Measurements from ENCODE around the gene REC114.

The REC114 gene

DNA sequence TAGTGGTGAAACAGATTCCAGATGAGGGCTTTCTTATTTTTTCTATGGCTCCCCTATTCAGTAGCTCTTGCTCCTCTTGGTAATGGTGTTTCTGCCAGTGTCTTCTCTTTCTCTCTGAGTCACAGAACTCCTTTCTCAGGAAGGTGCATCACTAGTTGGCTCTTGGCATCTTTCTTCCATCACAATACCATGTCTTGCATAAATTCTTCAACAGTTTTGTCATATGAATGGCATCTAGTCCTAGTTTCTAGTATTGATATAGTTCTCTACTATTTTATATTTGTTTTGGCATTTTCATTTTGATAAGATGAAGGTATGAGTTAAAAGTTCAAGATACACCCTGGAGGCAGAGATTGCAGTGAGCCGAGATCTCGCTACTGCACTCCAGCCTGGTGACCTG lies 51.0 kb downstream of the REC114 start:
- Histone ChIP-seq H3K36me3 (no peaks in the 10 kb centered on the region), H3K4me3 (ENCODE audit: low read depth in 1 of 2, low read length in 1 of 2) (no peak overlapping the region), H3K27ac (no peak overlapping the region), H3K4me1 (ENCODE audit: control insufficient read depth in 1 of 2, insufficient read depth in 1 of 2, low read depth in 1 of 2, low read length in 1 of 2) (no peaks in the 10 kb centered on the region), H3K27me3 (peaks cover 82% of the 10 kb centered on the region), H3K9me3 (no peaks in the 10 kb centered on the region)
- TF ChIP-seq, protein P1, sequence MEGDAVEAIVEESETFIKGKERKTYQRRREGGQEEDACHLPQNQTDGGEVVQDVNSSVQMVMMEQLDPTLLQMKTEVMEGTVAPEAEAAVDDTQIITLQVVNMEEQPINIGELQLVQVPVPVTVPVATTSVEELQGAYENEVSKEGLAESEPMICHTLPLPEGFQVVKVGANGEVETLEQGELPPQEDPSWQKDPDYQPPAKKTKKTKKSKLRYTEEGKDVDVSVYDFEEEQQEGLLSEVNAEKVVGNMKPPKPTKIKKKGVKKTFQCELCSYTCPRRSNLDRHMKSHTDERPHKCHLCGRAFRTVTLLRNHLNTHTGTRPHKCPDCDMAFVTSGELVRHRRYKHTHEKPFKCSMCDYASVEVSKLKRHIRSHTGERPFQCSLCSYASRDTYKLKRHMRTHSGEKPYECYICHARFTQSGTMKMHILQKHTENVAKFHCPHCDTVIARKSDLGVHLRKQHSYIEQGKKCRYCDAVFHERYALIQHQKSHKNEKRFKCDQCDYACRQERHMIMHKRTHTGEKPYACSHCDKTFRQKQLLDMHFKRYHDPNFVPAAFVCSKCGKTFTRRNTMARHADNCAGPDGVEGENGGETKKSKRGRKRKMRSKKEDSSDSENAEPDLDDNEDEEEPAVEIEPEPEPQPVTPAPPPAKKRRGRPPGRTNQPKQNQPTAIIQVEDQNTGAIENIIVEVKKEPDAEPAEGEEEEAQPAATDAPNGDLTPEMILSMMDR (IDR thresholded peaks at IDR 0.05) = no peak

DNA sequence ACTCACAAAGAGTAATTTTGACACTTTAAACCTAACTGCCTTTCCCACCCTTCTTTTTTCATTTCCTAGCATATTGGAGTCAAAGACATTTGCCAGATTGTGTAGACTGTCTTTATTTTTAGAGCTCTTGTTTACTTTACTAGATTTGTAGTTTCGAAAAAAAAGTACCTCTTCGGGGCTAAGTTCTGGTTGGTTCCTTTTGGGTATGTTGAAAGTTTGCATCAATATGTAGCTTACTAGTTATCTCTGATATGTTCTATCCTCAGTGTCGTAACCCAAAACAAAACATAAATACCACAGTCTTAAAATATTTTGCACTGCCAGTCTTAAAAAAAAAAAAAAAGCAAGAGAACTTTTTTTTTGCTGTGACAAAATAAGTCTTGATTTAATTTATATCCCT lies 52.2 kb downstream of the REC114 start:
- Histone ChIP-seq H3K27ac (no peak overlapping the region), H3K36me3 (no peaks in the 10 kb centered on the region), H3K4me1 (ENCODE audit: control insufficient read depth in 1 of 2, insufficient read depth in 1 of 2, low read depth in 1 of 2, low read length in 1 of 2) (no peaks in the 10 kb centered on the region), H3K9me3 (no peaks in the 10 kb centered on the region), H3K27me3 (peaks cover 87% of the 10 kb centered on the region), H3K4me3 (ENCODE audit: low read depth in 1 of 2, low read length in 1 of 2) (no peak overlapping the region)
- TF ChIP-seq, protein P1 (IDR thresholded peaks at IDR 0.05) = no peak

DNA sequence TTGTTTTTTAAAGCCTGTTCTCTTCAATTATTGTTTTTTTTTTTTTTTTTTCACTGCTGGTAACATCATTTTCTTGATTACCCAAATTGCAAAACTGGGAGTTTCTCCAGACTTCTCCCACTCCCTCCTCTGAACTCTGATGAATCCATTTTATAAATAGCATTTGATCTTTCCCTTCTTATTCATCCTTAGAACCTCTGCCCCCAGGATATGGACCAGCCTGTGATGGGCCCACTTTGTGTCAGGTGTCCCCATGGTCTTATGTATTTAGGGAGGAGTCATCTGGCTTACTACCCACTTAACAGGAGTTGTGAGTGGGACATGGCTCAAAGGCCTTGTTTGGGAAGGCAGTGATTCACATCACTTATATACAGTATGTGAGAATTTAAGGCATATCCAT lies 57.7 kb downstream of the REC114 start:
- H3K27me3 ChIP-seq = peaks cover 97% of the 10 kb centered on the region
- H3K4me3 ChIP-seq (ENCODE audit: low read depth in 1 of 2, low read length in 1 of 2) = no peak overlapping the region
- H3K9me3 ChIP-seq = no peaks in the 10 kb centered on the region
- TF ChIP-seq, protein P1 (IDR thresholded peaks at IDR 0.05) = no peak
- no peaks in the 10 kb centered on the region for H3K4me1 ChIP-seq (ENCODE audit: control insufficient read depth in 1 of 2, insufficient read depth in 1 of 2, low read depth in 1 of 2, low read length in 1 of 2)
- H3K36me3 ChIP-seq = no peaks in the 10 kb centered on the region
- H3K27ac ChIP-seq = no peak overlapping the region

DNA sequence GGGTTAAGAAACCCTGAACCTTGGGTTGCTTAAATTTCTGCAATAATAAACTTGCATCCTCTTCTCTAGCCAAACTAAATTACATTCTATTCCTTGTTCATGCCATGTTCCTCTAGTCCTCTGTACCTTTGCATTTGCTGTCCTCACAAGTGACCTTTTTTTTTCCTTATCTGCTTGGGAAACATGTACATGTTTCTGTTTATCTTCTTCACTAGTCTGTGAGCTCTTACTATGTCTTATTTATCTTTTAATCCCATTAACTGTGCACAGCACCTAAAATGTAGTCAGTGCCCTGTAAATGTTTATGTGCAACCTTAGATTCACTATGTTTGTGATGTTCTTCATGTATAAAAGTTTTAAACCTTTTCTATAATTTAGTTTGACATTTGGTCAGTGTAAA lies 61.9 kb downstream of the REC114 start:
- no peaks in the 10 kb centered on the region for H3K9me3 ChIP-seq
- TF ChIP-seq, protein P1 (IDR thresholded peaks at IDR 0.05) = no peak
- peaks cover 79% of the 10 kb centered on the region for H3K27me3 ChIP-seq
- H3K4me3 ChIP-seq (ENCODE audit: low read depth in 1 of 2, low read length in 1 of 2) = no peak overlapping the region
- no peaks in the 10 kb centered on the region for H3K4me1 ChIP-seq (ENCODE audit: control insufficient read depth in 1 of 2, insufficient read depth in 1 of 2, low read depth in 1 of 2, low read length in 1 of 2)
- H3K36me3 ChIP-seq = no peaks in the 10 kb centered on the region
- H3K27ac ChIP-seq = no peak overlapping the region

DNA sequence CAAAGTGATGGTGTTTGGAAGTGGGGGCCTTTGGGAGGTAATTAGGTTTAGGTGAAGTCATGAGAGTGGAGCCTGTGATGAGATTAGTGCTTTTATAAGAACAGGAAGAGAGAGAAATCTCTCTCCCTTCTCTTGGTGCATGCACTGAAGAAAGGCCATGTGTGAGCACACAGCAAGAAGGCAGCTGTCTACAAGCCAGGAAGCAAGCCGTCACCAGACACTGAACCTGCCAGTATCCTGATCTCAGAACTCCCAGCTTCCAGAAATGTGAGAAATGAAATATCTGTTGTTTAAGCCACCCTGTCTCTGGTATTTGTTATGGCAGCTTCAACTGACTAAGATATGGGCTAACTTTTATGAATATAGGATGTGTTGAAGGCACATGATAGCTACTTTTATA lies 72.6 kb downstream of the REC114 start:
- peaks cover 4% of the 10 kb centered on the region for H3K27me3 ChIP-seq
- TF ChIP-seq, protein P1 (IDR thresholded peaks at IDR 0.05) = no peak
- H3K4me1 ChIP-seq (ENCODE audit: control insufficient read depth in 1 of 2, insufficient read depth in 1 of 2, low read depth in 1 of 2, low read length in 1 of 2) = no peaks in the 10 kb centered on the region
- H3K9me3 ChIP-seq = no peaks in the 10 kb centered on the region
- no peak overlapping the region for H3K27ac ChIP-seq
- no peaks in the 10 kb centered on the region for H3K36me3 ChIP-seq
- H3K4me3 ChIP-seq (ENCODE audit: low read depth in 1 of 2, low read length in 1 of 2) = no peak overlapping the region

DNA sequence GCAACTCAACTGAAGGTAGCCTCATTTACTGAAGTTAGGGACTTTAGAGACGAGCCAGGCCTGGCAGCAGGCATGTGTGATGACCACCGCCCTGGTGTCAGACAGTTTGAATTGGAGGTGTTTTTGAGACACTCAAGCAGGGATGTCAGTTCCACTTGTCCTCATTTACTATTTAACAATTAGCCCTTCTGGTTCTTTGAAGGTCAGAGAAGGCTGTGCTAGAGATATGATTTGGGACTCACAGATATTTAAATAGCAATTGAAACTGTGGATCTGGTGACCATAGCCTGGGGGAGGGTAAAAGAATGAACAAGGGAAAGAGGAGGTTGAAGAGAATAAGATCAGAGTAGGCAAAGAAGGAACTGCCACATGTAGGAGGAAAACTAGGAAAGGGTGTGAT lies 74.6 kb downstream of the REC114 start:
- H3K27ac ChIP-seq = no peak overlapping the region
- peaks cover 17% of the 10 kb centered on the region for H3K27me3 ChIP-seq
- no peaks in the 10 kb centered on the region for H3K36me3 ChIP-seq
- no peaks in the 10 kb centered on the region for H3K9me3 ChIP-seq
- H3K4me3 ChIP-seq (ENCODE audit: low read depth in 1 of 2, low read length in 1 of 2) = no peak overlapping the region
- TF ChIP-seq, protein P1 (IDR thresholded peaks at IDR 0.05) = no peak
- no peaks in the 10 kb centered on the region for H3K4me1 ChIP-seq (ENCODE audit: control insufficient read depth in 1 of 2, insufficient read depth in 1 of 2, low read depth in 1 of 2, low read length in 1 of 2)

All from neutrophil (primary cell).